Esophagus mucosa (tissue), 1 donor: ENCODE measurements around the gene POLR2J. TPM values are rescaled to one million over a fixed set of nuclear protein-coding genes. Genes with fewer than 3 reads are reported as not detected.
A peak's percentile ranks its signal among the peaks of the same experiment; 100 is the strongest.
"Not testable (repeated sequence)": the region's sequence is repeated elsewhere in the genome, so short reads cannot be mapped to it uniquely, and the experiment has no call there.

Experiments used
- ATAC-seq: fragments of 200-7000 bp; cut with Tn5 transposase; one replicate; pipeline ENCODE4 v1.9.1; 2020
- total RNA-seq: library from RNA; stranded (reverse); gene quantifications from one replicate; pipeline ENCODE4 v1.2.4, GENCODE V29; 2023
- donor health status: DM: yes; HTN: yes; CAD: no.

POLR2J gene
- total RNA-seq, 1 donor from 2014 or later = 38.5 TPM

DNA sequence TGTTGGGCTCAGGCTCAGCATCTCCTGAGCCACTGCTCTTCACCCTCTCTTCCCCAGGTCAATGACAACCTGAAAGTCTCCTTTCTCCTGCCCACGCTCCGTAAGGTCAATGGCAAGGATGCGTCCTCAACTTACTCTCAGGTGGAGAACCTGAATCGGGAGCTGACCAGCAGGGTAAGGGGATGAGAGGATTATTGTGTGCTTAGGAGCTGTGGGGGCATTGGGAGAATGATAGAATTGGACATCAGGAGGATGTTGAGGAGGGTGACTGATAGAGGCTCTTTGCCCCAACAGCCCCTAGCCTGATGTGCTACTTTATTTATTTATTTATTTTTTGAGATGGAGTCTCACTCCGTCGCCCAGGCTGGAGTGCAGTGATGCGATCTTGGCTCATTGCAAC is 12.6 kb downstream of the POLR2J start:
- no peak for ATAC-seq

- peak; percentile 94 for ATAC-seq
These were observed 14.0 kb downstream of the POLR2J start, which contains the start of the genes ALKBH4 and LRWD1 for GRCh38 chr7:102464577-102465280. ALKBH4 (minus strand) TSS chr7:102464863; CDS start chr7:102464836, 27 bp downstream. LRWD1 (plus strand) TSS chr7:102464984; CDS start chr7:102465081, 97 bp downstream.

GRCh38 chr7:102463841-102464576 is 14.7 kb downstream of the POLR2J start:
- ATAC-seq = peak; percentile 1

DNA sequence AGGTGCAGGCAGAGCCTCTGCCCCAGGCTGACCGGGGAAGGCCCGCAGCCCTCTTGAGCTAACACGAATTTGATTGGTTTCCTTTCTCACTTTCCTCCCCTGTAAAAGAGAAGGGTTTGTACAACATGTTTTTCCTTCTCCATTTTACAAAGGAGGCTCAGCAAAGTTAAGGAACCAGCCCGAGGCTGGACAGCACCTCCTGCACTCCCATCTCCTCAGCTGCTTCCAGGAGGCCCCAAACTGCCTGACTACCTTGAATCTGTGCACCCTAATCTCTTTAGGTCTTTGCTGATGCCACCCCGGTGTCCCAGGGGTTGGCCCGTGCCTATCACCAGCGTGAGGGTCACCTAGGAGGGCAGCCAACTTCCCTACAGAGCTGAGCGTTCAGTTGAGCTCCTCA is 18.3 kb downstream of the POLR2J start:
- no peak for ATAC-seq

GRCh38 chr7:102459221-102459844 is 19.4 kb downstream of the POLR2J start:
- ATAC-seq = no peak

GRCh38 chr7:102457352-102457924 is 21.3 kb downstream of the POLR2J start:
- peak; percentile 4 for ATAC-seq

GRCh38 chr7:102456327-102456726 is 22.4 kb downstream of the POLR2J start:
- ATAC-seq = no peak

GRCh38 chr7:102455596-102455995 is 23.1 kb downstream of the POLR2J start:
- peak; percentile 3 for ATAC-seq

- ATAC-seq = not testable (repeated sequence)
These were observed 23.8 kb downstream of the POLR2J start for GRCh38 chr7:102454932-102455331.

GRCh38 chr7:102454468-102454867 is 24.3 kb downstream of the POLR2J start:
- no peak for ATAC-seq

GRCh38 chr7:102453319-102453718 is 25.4 kb downstream of the POLR2J start:
- ATAC-seq = no peak

DNA sequence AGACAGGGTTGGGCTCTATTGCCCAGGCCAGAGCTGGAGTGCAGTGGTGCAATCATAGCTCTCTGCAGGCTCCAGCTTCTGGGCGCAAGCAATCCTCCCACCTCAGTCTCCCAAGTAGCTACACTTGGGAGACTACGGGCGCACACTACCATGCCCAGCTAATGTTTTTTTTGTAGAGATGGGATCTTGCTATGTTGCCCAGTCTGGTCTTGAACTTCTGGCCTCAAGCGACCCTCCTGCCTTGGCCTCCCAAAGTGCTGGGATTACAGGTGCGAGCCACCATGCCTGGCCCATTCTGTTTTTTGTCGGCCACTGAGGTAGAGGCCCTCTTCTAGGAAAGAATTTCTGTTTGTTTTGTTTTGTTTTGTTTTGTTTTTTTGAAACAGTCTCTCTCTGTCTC is 26.3 kb downstream of the POLR2J start:
- no peak for ATAC-seq

DNA sequence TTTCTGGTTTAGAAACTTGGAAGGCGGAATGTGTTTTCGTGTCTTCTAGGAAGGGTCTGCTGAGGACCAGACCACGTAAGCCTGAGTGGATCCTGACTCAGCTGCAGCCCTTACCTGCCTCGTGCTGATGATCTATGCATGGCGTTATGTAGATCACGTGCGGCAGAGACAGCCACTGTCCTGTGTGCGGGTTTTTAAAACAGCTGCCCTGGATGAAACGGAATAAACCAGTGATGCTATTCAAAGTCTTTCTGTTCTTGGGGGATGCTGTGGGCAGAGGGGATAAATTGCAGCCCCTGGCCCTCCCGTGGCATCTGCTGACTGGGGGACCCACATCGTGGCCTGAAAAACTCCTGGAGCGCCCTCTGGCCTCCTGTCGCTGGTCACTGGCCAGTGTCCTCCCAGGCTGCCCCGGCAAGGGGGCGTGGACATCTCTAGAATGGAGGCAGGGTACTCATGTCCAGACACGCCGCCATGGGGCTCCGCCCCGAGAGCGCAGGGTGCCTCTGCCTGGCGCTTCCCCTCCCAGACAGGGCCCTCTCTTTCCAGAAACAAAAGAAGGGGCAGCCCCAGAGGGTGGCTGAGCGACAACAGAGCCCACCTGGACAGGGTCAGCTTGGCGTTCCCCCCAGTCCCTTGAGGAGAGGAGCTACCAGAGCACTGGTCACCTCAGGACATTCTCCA is 27.2 kb downstream of the POLR2J start:
- ATAC-seq = peak; percentile 67

DNA sequence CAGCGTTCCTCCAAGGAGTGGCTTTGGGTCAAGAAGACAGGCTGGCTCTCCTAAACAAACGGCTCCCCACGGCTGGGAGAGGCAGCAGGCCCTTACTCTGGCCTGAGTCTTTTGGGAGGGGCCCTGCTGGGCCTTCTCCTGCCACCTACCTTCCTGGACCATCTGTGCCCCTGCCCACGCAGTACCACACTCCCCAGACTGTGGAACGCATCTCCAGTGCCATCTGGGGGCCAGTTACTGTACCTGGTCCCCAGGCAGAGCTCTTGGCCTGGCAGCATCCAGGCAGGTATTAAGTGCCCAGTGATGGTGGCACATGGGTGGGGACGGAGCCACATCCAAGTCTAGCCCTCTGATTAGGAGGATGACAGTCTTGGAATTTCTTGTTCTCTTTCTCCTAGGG is 28.5 kb downstream of the POLR2J start:
- no peak for ATAC-seq

GRCh38 chr7:102449136-102449535 is 29.6 kb downstream of the POLR2J start:
- ATAC-seq = no peak

DNA sequence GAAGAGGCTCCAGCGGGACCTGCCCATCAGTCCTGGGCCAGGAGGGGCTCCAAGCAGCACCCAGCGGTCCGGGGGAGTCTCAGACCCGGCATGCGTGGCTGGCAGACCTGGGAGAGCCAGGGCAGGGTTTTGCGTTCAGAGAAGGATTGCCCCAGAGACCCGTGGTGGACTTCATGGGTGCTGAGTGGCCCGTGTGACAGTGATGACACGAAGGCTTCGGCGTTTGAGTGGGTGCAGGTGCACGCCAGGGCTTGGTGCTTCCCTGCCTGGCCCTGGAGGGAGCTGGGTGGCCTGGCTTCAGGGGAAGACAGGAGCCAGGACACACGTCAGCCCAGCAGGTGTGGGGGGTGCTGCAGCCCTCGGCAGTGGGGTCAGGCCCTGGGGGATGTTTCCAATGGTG is 31.4 kb downstream of the POLR2J start:
- no peak for ATAC-seq

GRCh38 chr7:102446387-102447156 is 32.1 kb downstream of the POLR2J start:
- no peak for ATAC-seq

DNA sequence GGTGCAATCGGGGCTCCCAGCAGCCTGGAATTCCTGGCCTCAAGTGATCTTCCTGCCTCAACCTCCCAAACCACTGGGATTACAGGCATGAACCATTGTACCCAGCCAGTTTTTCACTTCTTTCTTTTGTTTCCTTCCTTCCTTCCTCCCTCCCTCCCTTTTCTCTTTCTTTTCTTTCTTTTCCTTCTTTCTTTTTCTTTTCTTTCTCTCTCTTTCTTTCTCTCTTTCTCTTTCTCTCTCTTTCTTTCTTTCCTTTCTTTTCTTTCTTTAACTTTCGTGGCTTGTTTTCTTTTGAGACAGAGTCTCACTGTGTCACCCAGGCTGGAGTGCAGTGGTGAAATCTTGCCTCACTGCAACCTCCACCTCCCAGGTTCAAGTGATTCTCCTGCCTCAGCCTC is 33.0 kb downstream of the POLR2J start:
- ATAC-seq = no peak

DNA sequence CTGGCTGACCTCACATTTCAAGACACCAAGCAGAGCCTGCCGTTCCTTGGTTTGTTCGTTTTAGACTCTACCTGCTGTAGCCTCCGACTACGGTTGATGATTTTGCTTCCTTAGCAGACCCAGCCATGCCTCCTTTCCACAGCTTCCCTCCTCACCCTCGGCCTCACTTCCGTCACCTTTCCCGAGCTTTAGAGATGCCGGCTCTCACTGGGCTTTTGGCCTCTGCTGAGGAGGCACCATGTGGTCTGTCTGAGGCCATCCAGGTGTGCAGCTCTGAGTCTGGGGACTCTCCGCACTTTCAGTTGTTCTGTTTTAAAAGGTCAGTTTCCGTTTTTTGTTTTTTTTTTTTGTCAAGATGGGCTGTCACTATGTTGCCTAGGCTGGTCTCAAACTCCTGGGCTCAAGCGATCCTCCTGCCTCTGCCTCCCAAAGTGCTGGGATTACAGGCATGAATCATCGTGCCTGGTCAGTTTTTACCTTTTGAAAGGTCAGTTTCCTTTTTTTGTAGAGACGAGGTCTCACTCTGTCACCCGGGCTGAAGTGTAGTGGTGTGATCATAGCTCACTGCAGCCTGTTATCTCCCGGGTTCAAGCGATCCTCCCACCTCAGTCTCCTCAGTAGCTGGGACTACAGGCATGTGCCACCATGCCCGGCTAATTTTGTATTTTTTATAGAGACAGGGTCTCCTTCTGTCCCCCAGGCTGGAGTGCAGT is 33.6 kb downstream of the POLR2J start:
- no peak for ATAC-seq

DNA sequence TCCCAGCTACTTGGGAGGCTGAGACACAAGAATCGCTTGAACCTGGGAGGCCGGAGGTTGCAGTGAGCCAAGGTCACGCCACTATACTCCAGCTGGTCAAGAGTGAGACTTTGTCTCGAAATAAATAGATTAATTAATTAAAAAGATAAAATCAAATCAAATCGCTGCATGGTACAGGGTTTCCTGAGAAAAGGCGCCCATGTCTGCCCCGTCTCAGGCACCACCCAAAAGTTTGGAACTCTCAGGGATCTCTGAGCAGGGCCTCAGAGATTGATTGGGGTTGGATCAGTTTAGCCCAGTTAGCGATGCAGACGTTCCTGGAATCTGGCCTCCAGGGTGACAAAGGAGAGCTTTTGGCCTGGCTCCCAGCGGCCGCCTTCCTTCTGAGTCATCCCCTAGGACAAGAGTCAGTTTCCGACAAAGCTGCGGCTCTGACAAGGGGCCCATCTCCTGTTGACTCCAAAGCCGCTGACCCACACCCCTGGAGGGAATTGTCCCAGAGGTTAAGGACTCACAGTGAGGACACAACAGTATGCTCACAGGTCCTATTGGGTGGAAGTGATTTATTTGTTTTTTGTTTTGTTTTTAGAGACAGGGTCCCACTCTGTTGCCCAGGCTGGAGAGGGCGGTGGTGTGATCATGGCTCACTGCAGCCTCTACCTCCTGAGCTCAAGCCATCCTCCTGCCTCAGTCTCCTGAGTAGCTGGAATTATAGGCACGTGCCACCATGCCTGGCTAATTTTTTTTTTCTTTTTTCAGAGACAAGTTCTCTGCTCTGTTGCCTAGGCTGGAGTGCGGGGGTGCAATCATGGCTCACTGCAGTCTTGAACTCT is 38.5 kb downstream of the POLR2J start:
- ATAC-seq = peak; percentile 72
